ENCODE measurements around the gene EGFR.

The EGFR gene

DNA sequence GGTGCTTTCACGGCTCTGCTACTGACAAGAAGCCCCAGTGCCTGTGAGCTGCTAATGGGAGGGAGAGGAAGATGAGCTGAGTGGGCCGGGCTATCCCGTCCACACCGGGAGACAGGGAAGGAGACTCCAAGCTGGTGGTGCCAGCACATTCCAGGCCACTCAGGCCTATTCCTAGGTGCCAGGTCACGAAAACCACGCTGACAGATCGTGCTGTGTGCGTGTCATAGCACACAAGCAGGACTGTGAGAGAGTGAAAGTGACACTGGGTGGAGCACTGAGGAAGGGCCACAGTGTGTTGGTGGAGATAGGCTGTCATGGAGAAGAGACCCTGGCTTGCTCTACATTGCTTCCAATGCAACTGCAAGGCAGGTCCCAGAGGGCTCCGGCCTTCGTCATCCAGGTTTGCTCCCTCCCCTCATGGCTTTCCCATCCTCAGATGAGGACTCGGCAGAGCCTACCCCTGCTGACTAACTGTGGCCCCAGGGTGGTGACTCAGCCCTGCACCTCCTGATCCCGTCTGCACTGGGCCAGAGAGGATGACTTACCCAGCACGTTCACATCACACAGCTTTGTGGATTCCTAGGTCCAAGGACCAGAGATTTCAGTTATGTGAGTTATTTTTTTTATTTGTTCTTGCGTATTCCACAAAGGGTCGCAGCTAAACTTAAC, 167.3 kb downstream of the EGFR start:
- H3K36me3 ChIP-seq (ENCODE audit: insufficient read depth, low read length): no peaks in the 10 kb centered on the region
- peaks cover 29% of the 10 kb centered on the region for H3K4me1 ChIP-seq (ENCODE audit: insufficient read depth, low read length)
- no peak overlapping the region for H3K9ac ChIP-seq (ENCODE audit: low read depth, low read length)
- H3K9me3 ChIP-seq (ENCODE audit: control insufficient read depth, insufficient read depth, low read length): no peaks in the 10 kb centered on the region

DNA sequence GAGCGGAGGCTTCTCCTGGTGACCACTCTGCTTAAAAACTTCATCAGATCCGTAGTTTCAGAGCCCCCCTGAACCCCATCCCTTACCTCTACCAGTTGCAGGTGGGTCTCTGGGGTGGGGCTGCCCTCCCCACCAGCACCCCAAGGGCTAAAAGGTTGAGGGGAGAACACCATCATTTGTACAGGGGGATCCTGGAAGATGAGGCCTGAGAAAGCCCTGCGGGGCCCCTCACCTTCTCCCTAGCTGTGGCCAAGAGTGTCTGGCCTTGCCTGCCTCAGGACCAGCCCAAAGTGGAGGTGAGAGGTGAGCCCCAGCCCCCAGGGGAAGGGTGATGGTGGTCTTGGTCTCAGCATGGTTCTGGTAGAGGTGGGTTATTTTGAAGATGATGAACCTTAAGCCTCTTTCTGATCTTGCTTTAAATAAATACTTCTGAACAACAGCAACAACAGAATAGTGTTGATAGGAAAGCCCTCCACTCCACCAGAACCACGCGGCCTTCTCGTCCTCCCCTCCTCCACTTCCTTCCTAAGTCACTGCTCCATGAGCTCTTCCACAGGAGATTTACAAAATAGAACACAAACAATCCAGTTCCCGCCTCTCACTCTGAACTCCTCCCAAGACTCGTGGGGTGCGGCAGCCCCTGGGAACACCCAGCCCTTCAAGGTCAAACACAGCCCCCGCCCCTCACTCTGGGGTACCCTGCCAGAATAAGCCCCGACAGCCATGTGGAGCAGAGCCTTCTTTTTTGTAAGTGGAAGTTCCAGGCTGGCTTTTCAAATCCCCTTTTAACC, 169.1 kb downstream of the EGFR start:
- Histone ChIP-seq H3K36me3 (ENCODE audit: insufficient read depth, low read length) (no peaks in the 10 kb centered on the region), H3K9ac (ENCODE audit: low read depth, low read length) (no peak overlapping the region), H3K4me1 (ENCODE audit: insufficient read depth, low read length) (peaks cover 39% of the 10 kb centered on the region), H3K9me3 (ENCODE audit: control insufficient read depth, insufficient read depth, low read length) (no peaks in the 10 kb centered on the region)

DNA sequence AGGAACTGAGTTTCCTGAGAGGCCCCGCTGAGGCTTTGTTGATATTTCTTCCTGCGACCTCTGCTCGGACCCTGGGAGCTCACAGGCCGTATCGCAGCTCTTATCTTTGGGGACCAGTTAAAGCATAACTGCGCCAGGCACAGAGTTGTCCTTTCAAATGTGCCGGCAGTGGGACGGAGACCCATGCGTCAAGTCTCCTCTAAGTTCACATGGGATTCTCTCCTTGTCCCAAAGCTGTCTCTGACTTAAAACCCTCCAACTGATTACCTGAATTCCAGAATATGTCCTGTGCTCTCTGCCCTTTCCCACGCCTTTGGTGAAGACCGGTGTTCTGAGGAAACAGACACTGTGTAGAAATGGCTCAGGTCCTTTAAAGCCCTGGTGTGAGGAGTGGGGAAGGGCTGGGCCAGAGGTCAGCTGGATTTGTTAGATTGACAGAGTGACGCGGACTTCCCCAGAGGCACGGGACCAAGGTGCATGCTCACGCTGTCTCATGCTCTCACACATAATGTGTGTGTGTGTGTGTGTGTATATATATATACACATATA, 169.8 kb downstream of the EGFR start:
- no peaks in the 10 kb centered on the region for H3K36me3 ChIP-seq (ENCODE audit: insufficient read depth, low read length)
- H3K9me3 ChIP-seq (ENCODE audit: control insufficient read depth, insufficient read depth, low read length): no peaks in the 10 kb centered on the region
- no peak overlapping the region for H3K9ac ChIP-seq (ENCODE audit: low read depth, low read length)
- H3K4me1 ChIP-seq (ENCODE audit: insufficient read depth, low read length): peaks cover 46% of the 10 kb centered on the region

DNA sequence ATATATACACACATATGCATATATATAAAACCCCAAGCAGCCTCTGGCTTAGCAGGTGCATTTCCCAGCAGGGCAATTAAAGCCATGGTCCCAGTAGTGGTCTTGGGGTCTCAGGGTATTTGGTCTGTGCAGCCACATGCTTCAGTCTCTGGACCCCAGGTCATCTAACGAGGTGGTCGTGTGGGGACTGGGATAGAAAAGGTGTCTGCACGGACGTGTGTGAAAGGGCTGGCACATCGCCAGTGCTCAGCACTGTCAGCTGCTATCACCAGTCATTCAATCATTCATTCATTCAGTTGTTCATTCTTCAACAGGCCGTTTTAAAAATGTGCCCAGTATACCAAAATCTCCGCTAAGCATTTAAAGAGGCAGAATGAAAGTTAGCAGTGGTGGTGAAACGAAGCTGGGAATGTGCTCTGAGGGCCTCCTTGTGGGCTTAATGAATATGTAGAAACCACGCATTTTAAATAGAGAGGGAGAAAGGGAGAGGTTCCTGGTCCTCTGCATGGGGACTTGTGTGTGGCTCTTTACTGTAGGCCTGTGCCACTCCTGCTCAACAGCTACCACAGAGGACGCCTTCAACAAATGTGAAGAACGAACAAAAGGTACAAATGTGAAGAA, 170.4 kb downstream of the EGFR start:
- Histone ChIP-seq H3K9ac (ENCODE audit: low read depth, low read length) (no peak overlapping the region), H3K36me3 (ENCODE audit: insufficient read depth, low read length) (no peaks in the 10 kb centered on the region), H3K9me3 (ENCODE audit: control insufficient read depth, insufficient read depth, low read length) (no peaks in the 10 kb centered on the region), H3K4me1 (ENCODE audit: insufficient read depth, low read length) (peaks cover 46% of the 10 kb centered on the region)

DNA sequence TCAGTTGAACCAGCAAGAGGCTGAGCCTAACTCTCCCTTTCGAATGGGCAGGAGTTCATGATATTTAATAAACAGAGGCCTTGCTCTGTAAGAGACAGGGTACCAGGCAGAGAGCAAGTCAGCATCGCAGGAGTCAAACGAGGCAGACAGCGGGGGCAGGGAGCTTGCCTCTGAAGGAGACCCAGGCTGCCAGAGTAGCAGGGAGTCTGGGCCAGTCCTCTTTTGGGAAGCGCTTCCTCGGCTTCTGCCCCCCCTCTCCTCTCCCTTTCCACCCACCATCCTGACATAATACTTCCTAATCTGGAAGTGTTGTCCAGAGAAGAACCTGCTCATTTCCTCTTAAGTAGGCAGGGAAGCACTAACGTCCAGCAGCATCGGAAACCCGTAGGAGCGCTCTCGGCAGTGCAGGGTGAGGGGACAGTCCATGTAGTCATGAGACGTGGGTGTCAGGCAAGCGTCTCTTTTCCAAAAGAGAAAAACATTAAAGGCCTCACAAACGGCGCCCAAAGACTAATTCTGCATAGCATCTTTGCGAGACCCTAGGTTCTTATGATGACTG, 171.1 kb downstream of the EGFR start:
- H3K36me3 ChIP-seq (ENCODE audit: insufficient read depth, low read length): no peaks in the 10 kb centered on the region
- H3K9me3 ChIP-seq (ENCODE audit: control insufficient read depth, insufficient read depth, low read length): no peaks in the 10 kb centered on the region
- H3K4me1 ChIP-seq (ENCODE audit: insufficient read depth, low read length): peaks cover 46% of the 10 kb centered on the region
- no peak overlapping the region for H3K9ac ChIP-seq (ENCODE audit: low read depth, low read length)

DNA sequence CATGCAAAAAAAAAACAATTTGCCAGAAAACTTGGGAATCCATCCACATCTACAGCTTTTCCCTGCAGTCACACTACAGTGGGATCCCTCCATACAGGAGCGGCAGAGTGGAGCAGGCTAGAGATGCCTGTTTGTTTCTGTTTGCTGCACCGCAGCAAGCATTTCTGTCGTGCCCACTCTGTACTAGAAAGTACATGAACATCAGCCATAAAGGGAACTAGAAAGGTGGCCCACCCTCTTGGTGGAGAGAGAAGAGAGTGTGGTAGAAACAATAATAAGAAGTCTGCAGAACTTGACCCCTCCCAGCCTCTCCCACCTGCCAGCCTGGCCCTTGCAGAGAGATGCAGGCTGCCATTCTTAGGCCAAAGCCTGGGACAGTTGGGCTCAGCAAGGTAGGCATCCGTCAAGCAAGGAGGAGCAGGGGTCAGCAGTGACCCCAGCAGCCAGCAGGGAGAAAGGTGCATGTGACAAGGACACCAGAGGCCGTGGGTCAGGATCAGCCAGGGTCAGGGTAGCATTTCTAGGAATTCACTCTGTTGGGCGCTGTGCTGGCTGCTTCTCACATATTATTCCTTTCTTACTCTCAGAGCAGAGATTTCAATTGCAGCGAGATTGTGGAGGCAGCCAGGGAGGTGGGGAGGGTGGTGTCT, 171.8 kb downstream of the EGFR start:
- Histone ChIP-seq H3K9ac (ENCODE audit: low read depth, low read length) (no peak overlapping the region), H3K9me3 (ENCODE audit: control insufficient read depth, insufficient read depth, low read length) (no peaks in the 10 kb centered on the region), H3K36me3 (ENCODE audit: insufficient read depth, low read length) (no peaks in the 10 kb centered on the region), H3K4me1 (ENCODE audit: insufficient read depth, low read length) (peaks cover 46% of the 10 kb centered on the region)

DNA sequence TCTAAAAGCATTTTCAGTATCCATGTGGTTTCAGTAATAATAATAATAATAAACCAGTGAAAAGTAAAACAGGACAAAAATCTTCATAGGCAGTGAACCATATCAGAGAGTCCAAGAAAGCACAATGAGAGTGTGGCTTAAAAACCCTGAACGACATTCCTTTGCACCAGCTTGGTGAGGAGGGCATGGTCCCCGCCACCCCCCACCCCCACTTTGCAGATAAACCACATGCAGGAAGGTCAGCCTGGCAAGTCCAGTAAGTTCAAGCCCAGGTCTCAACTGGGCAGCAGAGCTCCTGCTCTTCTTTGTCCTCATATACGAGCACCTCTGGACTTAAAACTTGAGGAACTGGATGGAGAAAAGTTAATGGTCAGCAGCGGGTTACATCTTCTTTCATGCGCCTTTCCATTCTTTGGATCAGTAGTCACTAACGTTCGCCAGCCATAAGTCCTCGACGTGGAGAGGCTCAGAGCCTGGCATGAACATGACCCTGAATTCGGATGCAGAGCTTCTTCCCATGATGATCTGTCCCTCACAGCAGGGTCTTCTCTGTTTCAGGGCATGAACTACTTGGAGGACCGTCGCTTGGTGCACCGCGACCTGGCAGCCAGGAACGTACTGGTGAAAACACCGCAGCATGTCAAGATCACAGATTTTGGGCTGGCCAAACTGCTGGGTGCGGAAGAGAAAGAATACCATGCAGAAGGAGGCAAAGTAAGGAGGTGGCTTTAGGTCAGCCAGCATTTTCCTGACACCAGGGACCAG, 172.5 kb downstream of the EGFR start:
- peaks cover 42% of the 10 kb centered on the region for H3K4me1 ChIP-seq (ENCODE audit: insufficient read depth, low read length)
- no peaks in the 10 kb centered on the region for H3K36me3 ChIP-seq (ENCODE audit: insufficient read depth, low read length)
- no peaks in the 10 kb centered on the region for H3K9me3 ChIP-seq (ENCODE audit: control insufficient read depth, insufficient read depth, low read length)
- H3K9ac ChIP-seq (ENCODE audit: low read depth, low read length): no peak overlapping the region

DNA sequence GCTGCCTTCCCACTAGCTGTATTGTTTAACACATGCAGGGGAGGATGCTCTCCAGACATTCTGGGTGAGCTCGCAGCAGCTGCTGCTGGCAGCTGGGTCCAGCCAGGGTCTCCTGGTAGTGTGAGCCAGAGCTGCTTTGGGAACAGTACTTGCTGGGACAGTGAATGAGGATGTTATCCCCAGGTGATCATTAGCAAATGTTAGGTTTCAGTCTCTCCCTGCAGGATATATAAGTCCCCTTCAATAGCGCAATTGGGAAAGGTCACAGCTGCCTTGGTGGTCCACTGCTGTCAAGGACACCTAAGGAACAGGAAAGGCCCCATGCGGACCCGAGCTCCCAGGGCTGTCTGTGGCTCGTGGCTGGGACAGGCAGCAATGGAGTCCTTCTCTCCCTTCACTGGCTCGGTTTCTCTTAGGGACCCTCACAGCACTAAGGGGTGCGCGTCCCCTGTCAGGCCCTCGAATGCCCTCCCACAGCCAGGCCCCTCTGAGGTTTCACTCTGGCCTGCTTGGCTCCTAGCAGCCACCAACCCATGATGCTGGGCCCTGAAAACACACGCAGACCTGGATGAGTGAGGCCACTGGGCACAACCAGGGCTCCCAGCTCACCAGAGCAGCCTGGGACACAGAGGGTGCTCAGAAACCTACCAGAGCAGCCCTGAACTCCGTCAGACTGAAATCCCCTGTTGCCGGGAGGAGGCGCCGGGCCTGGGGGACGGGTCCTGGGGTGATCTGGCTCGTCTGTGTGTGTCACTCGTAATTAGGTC, 173.3 kb downstream of the EGFR start:
- H3K9me3 ChIP-seq (ENCODE audit: control insufficient read depth, insufficient read depth, low read length): no peaks in the 10 kb centered on the region
- no peaks in the 10 kb centered on the region for H3K36me3 ChIP-seq (ENCODE audit: insufficient read depth, low read length)
- no peak overlapping the region for H3K9ac ChIP-seq (ENCODE audit: low read depth, low read length)
- H3K4me1 ChIP-seq (ENCODE audit: insufficient read depth, low read length): peaks cover 37% of the 10 kb centered on the region

DNA sequence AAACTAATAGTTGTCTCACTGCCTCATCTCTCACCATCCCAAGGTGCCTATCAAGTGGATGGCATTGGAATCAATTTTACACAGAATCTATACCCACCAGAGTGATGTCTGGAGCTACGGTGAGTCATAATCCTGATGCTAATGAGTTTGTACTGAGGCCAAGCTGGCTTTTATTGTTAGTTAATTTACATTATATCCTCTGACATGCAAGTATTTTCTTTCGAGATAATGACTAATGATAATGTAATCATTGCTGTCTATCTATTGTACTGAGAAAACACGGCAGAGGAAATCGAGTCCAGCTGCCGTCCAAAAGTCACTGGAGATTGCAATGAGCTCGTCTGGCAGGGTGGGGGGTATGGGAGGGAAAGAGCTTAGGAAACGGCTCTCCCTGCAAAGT, 173.9 kb downstream of the EGFR start:
- Histone ChIP-seq H3K9me3 (ENCODE audit: control insufficient read depth, insufficient read depth, low read length) (no peaks in the 10 kb centered on the region), H3K36me3 (ENCODE audit: insufficient read depth, low read length) (no peaks in the 10 kb centered on the region), H3K4me1 (ENCODE audit: insufficient read depth, low read length) (peaks cover 37% of the 10 kb centered on the region), H3K9ac (ENCODE audit: low read depth, low read length) (no peak overlapping the region)

DNA sequence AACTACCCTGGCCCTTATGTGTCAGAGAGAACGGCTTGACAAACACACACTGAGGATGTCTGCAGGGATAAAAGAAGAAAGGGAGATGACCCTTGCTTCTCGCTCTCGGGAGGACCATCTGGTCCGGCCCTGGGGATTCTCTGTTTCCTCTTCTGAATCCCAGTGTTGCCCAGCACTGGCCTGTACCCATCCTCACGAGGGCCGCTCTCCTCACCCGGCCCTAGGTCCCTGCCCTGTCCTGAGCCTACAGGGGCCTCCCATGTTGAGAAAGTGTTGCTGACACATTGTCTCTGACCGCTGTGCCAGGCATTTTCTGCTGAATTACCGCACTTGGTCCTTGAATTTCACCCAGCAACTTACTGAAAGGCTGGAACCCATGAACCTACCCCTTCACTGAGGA, 174.4 kb downstream of the EGFR start:
- no peaks in the 10 kb centered on the region for H3K36me3 ChIP-seq (ENCODE audit: insufficient read depth, low read length)
- H3K4me1 ChIP-seq (ENCODE audit: insufficient read depth, low read length): peaks cover 33% of the 10 kb centered on the region
- H3K9me3 ChIP-seq (ENCODE audit: control insufficient read depth, insufficient read depth, low read length): no peaks in the 10 kb centered on the region
- no peak overlapping the region for H3K9ac ChIP-seq (ENCODE audit: low read depth, low read length)

DNA sequence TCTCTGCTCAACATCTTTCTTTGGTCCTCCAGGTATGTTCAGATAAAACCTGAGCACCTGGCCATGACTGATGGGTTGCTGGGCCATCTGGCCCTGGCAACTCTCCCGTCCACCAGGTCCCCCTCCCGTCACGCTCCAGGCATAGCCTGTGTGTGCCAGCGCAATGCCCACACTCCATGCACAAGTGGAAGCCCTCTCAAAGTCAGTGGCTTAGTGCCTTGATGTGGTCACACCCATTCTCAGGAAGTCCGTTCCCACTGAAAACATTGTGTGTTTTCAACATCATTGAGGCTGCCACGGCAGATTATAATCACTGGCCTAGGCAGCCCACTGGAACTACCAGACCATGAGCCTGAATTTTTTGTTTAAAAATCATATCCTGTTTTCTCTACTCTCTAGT, 175.7 kb downstream of the EGFR start:
- Histone ChIP-seq H3K9ac (ENCODE audit: low read depth, low read length) (no peak overlapping the region), H3K9me3 (ENCODE audit: control insufficient read depth, insufficient read depth, low read length) (no peaks in the 10 kb centered on the region), H3K4me1 (ENCODE audit: insufficient read depth, low read length) (peaks cover 20% of the 10 kb centered on the region), H3K36me3 (ENCODE audit: insufficient read depth, low read length) (no peaks in the 10 kb centered on the region)

DNA sequence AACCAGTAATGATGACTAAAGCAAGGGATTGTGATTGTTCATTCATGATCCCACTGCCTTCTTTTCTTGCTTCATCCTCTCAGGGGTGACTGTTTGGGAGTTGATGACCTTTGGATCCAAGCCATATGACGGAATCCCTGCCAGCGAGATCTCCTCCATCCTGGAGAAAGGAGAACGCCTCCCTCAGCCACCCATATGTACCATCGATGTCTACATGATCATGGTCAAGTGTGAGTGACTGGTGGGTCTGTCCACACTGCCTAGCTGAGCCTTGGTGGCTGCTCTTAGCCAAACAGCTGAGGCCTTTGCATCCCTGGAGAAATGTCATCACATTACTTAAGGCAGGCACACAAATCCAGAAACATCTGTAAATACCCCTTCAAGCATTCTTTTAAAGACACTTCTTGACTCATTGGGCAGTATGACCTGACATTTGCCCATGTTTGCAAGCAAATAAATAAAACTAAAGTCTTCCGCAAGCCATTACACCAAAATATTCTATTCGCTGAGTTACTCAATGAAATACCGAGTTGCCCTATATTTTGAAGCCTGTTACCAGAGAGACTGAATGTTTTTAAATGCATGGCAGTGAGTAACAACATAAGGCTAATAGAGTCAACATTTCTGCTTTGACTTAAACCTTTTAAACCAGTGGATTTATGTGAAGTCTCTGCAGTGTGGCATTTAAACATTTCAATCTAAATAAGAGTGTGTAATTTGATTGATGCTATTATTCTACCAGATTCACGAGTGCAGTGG, 180.0 kb downstream of the EGFR start:
- H3K9me3 ChIP-seq (ENCODE audit: control insufficient read depth, insufficient read depth, low read length): no peaks in the 10 kb centered on the region
- H3K9ac ChIP-seq (ENCODE audit: low read depth, low read length): no peak overlapping the region
- no peaks in the 10 kb centered on the region for H3K4me1 ChIP-seq (ENCODE audit: insufficient read depth, low read length)
- 0 out of 2 replicates have a peak, but pooled peaks cover 5% of the 10 kb centered on the region for H3K36me3 ChIP-seq (ENCODE audit: insufficient read depth, low read length)
